Measurements from ENCODE around the gene SLC1A5.
"Not testable (repeated sequence)": the region's sequence is repeated elsewhere in the genome, so short reads cannot be mapped to it uniquely, and the experiment has no call there.

SLC1A5 gene

GRCh38 chr19:46766569-46767317 lies 21.7 kb downstream of the SLC1A5 start:
- DNase-seq, result peak; percentile 63 to 71

- DNase-seq, result no peak
Measured at GRCh38 chr19:46764817-46765291, 23.5 kb downstream of the SLC1A5 start.

DNA sequence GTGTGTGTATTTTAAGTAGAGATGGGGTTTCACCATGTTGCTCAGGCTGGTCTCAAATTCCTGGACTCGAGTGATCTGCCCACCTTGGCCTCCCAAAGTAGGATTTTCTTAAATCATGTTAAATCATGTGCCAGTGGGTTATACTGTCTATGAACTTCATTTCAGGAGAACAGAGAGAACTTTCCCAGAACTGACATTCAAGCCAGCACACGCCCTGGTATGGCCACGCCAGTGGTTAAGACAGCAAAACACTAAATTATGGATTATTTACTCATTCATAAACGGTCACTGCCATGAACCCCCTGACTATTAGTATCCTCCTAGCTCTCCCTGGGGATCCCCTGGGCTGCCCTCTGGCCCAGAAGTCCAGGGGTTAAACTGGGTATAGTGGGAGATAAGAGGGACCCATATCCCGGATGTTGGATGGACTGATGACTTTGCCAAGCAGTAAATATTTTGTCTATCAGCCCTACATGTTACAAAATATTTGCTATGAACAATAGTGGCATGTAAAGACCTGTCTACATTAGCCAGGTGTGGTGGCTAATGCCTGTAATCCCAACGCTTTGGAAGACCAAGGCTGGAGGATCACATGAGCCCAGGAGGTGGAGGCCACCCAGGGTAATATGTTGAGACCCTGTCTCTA lies 26.0 kb downstream of the SLC1A5 start:
- no peak for DNase-seq

DNA sequence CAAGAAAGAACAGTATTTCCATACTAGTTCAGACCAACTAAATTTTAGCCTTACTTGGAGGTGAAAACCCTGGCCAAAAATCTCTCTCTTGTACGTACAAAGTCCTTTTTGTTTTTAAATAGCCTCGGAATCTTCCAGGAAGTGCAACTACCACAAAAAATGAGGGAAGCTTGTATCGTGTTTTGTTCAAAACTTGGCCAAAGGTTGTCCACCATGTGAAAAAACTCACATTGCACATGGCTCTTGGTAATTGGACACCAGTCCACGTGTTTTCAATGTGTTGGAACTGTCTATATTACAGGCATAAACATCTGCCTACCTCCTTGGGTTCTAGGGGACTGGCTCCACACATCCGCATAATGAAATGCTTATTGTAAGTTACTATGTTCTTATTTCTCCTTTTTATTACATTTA lies 27.0 kb downstream of the SLC1A5 start:
- no peak for DNase-seq

GRCh38 chr19:46760897-46761296 lies 27.5 kb downstream of the SLC1A5 start:
- DNase-seq, result not testable (repeated sequence)

DNA sequence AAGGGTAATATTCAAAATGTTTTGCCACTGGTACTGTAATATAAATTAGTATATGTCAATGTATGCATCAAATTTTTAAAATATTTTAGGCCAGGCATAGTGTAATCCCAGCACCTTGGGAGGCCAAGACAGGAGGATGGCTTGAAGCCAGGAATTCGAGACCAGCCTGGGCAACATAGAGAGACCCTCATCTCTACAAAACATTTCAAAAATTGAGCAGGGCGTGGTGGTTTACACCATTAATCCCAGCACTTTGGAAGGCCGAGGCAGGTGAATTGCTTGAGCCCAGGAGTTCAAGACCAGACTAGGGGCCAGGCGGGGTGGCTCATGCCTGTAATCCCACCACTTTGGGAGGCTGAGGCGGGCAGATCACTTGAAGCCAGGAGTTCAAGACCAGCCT lies 28.0 kb downstream of the SLC1A5 start:
- DNase-seq, result no peak

- no peak for DNase-seq
Measured at GRCh38 chr19:46759817-46760333, 28.5 kb downstream of the SLC1A5 start.

DNA sequence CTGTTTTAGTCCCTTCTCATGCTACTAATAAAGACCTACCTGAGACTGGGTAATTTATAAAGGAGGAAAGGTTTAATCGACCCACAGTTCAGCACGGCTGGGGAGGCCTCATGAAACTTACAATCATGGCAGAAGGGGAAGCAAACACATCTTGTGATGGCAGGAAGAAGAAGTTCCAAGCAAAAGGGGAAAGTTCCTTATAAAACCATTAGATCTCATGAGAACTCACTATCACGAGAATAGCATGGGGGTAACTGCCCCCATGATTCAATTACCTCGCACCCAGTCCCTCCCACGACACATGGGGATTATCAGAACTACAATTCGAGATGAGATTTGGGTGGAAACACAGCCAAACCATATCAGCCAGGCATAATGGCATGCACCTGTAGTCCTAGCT lies 29.2 kb downstream of the SLC1A5 start:
- DNase-seq, result no peak

DNA sequence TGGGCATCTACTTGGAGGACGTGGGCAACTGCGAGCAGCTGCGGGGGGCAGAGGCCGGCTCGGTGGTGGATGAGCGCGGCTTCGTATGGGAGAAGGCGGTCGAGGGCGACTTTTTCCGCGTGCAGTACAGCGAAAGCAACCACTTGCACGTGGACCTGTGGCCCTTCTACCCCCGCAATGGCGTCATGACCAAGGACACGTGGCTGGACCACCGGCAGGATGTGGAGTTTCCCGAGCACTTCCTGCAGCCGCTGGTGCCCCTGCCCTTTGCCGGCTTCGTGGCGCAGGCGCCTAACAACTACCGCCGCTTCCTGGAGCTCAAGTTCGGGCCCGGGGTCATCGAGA lies 31.9 kb downstream of the SLC1A5 start:
- DNase-seq, result no peak

- no peak for DNase-seq
Measured at GRCh38 chr19:46755853-46756543, 32.4 kb downstream of the SLC1A5 start.

GRCh38 chr19:46755077-46755852 lies 33.1 kb downstream of the SLC1A5 start:
- DNase-seq, result no peak

GRCh38 chr19:46753420-46754155 lies 34.8 kb downstream of the SLC1A5 start:
- peak; percentile 71 to 74 for DNase-seq

DNA sequence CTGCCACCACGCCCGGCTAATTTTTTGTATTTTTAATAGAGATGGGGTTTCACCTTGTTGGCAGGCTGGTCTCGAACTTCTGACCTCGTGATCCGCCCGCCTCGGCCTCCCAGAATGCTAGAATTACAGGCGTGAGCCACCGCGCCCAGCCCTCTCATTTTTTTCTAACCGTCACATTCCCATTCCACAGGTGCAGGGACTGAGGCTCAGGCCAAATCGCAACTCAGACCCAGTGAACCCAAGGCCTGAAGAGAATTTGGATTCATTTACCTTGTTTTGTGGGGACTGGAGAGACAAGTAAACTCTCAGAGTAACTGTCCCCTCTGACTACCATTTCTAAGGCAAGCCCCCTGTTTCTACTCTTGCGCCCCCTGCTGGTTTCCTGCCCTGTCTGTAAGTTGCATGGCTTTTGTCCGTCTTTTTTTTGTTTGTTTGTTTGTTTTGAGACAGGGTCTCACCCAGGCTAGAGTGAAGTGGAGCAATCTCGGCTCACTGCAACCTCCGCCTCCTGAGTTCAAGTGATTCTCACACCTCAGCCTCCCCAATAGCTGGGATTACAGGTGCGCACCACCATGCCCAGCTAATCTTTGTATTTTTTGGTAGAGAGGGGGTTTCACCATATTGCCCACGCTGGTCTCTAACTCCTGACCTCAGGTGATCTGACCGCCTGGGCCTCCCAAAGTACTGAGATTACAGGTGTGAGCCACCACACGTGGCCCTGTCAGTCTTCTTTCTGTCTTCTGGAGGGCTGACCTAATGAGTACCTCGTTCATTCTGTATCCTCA lies 39.9 kb downstream of the SLC1A5 start:
- DNase-seq, result peak; percentile 71 to 77

GRCh38 chr19:46746281-46747057 lies 41.9 kb downstream of the SLC1A5 start, which contains the start of gene STRN4:
STRN4 (minus strand) TSS chr19:46746450; CDS start chr19:46746430, 20 bp downstream.
- peak; percentile 70 for DNase-seq

DNA sequence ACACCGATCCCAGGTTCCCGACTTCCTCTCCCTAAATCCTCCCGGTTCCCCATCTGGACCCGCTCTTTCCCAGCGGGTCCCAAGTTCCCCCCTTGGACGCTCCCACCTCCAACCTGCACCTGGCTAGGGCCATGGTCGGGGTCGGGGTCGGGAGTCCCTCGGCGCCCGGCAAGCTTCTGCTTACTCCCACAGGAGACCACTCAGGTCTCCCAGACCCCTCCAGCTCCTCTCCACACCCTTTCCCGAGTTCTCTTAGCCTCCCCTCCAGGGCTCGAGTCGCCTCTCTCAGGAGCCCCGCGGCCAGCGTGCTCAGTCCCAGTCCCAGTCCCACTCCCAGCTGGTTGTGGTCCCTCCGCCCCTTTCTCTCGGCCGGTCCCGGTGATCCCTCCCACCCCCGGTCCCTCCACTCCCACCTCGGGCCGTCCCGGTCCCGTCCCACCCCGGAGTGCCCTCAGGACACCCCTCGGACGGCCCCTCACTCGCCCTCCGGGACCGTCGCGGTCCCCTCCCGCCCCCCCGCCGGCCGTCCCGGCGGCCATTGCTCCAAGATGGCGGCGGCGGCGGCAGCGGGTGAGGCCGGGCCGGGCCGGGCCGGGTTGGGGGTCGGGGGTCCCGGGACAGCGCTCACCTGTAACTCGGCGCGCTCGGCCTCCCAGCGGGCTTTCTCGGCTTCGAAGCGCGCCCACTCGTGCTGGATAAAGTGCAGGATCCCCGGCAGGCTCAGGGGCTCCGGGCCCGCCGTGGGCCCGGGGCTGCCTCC lies 42.7 kb downstream of the SLC1A5 start, which contains the start of gene FKRP:
Gene FKRP (plus strand): TSS at position 537 of the 760 bp plus-strand sequence. CDS start 9,394 bp downstream, outside the sequence.
- DNase-seq, result peak; percentile 18 to 35

GRCh38 chr19:46745030-46745429 lies 43.4 kb downstream of the SLC1A5 start:
- DNase-seq, result no peak

DNA sequence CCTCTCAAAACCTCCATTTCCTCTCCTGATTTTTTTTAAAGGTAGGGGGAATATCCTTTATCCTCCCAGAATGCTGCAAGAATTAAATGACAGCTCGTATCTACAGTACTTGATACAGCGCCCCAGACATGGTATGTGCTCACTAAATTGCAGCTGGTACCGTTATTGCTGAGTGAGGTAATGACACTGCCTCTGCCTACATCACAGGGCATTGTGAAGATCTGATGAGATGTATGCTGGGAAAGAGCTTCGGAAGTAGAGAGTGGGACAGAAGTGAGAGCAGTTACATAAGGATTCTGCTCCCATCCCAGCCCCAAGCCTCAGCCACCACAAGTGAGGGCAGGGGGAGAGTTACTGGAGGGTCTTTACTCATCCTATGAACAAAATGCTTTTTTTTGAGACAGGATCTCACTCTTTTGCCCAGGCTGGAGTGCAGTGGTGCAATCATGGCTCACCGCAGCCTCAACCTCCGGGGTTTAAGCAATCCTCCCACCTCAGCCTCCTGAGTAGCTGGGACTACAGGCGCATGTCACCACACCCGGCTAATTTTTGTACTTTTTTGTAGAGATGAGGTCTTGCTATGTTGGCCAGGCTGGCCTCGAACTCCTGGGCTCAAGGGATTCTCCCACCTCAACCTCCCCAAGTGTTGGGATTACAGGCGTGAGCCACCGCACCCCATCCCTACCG lies 44.2 kb downstream of the SLC1A5 start:
- no peak for DNase-seq

GRCh38 chr19:46742926-46743480 lies 45.4 kb downstream of the SLC1A5 start:
- DNase-seq, result no peak
